Measurements from ENCODE around the gene PREP.
"Not testable (repeated sequence)": the region's sequence is repeated elsewhere in the genome, so short reads cannot be mapped to it uniquely, and the experiment has no call there.

PREP gene

DNA sequence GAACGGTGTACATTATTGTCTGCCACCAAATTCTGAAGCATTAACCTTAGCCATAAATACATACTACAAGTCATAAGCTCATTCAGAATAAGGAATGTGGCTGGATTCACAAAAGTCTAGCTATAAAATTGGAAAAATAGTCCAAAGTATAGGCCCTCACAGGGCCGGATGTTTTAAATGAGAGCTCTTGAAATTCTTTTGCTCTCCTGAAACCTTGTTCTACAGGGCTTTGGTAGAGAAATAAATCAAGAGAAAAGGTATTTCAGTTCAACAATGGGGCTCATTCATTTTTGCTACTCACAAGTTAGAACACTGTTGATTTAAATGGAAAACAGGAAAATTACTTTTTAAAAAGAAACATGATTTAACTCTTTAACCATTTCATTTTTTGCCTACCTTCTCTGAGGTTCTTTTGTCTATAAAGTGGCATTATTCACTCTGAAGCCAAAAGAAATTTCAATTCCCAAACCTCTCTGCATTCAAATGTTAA is 58.0 kb downstream of the PREP start:
- Histone ChIP-seq H3K27ac (ENCODE audit: poor library complexity, severe bottlenecking) (no peak overlapping the region), H3K9me3 (ENCODE audit: severe bottlenecking) (no peaks in the 10 kb centered on the region), H3K36me3 (ENCODE audit: low read depth) (peaks cover 50% of the 10 kb centered on the region), H3K27me3 (ENCODE audit: insufficient read depth, poor library complexity, severe bottlenecking) (no peaks in the 10 kb centered on the region), H3K4me1 (ENCODE audit: insufficient read depth, poor library complexity, severe bottlenecking) (peaks cover 21% of the 10 kb centered on the region), H3K4me3 (ENCODE audit: severe bottlenecking) (no peak overlapping the region)
- DNase-seq (ENCODE audit: low spot score) (no peak), ATAC-seq (ENCODE audit: low read depth) (no peak)
- TF ChIP-seq, protein P1, sequence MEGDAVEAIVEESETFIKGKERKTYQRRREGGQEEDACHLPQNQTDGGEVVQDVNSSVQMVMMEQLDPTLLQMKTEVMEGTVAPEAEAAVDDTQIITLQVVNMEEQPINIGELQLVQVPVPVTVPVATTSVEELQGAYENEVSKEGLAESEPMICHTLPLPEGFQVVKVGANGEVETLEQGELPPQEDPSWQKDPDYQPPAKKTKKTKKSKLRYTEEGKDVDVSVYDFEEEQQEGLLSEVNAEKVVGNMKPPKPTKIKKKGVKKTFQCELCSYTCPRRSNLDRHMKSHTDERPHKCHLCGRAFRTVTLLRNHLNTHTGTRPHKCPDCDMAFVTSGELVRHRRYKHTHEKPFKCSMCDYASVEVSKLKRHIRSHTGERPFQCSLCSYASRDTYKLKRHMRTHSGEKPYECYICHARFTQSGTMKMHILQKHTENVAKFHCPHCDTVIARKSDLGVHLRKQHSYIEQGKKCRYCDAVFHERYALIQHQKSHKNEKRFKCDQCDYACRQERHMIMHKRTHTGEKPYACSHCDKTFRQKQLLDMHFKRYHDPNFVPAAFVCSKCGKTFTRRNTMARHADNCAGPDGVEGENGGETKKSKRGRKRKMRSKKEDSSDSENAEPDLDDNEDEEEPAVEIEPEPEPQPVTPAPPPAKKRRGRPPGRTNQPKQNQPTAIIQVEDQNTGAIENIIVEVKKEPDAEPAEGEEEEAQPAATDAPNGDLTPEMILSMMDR (IDR thresholded peaks at IDR 0.05; ENCODE audit: poor library complexity, severe bottlenecking) = no peak

DNA sequence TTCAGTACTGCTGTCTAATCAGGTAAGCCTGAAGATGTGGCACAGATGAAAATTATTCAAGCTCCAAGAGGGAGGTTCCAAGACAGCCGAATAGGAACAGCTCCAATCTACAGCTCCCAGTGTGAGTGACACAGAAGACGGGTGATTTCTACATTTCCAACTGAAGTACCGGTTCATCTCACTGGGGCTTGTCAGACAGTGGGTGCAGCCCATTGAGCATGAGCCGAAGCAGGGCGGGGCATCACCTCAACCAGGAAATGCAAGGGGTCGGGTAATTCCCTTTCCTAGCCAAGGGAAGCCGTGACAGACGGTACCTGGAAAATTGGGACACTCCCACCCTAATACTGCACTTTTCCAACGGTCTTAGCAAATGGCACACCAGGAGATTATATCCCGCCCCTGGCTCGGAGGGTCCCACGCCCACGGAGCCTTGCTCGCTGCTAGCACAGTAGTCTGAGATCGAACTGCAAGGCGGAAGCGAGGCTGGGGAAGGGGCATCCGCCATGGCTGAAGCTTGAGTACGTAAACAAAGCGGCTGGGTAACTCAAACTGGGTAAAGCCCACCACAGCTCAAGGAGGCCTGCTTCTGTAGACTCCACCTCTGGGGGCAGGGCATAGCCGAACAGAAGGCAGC is 64.4 kb downstream of the PREP start:
- not testable (repeated sequence) for H3K9me3 ChIP-seq (ENCODE audit: severe bottlenecking); ATAC-seq (ENCODE audit: low read depth); H3K4me3 ChIP-seq (ENCODE audit: severe bottlenecking); H3K27ac ChIP-seq (ENCODE audit: poor library complexity, severe bottlenecking); H3K4me1 ChIP-seq (ENCODE audit: insufficient read depth, poor library complexity, severe bottlenecking); DNase-seq (ENCODE audit: low spot score); H3K27me3 ChIP-seq (ENCODE audit: insufficient read depth, poor library complexity, severe bottlenecking)
- H3K36me3 ChIP-seq (ENCODE audit: low read depth) = peaks cover 30% of the 10 kb centered on the region

DNA sequence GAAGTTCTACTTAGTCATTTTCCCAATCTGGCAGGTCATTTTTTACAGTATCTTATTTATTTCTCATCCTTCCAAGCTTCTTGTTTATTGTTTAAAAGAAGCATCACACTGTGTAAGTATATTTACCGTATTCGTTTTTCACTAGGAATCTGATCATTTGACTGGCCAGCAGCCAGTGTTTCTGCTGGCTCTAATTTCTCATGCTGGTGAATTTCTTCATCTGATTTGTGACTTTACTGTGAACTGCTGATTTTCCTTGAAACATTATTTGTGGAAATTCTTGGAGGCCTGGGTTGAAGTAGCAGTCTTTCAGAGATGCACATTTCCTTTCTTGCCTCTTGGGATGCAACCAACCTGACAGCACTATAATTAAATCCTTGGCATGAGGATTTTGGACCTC is 65.9 kb downstream of the PREP start:
- peaks cover 44% of the 10 kb centered on the region for H3K36me3 ChIP-seq (ENCODE audit: low read depth)
- H3K9me3 ChIP-seq (ENCODE audit: severe bottlenecking) = no peaks in the 10 kb centered on the region
- DNase-seq (ENCODE audit: low spot score) (no peak), ATAC-seq (ENCODE audit: low read depth) (no peak)
- TF ChIP-seq, protein P1 (IDR thresholded peaks at IDR 0.05; ENCODE audit: poor library complexity, severe bottlenecking) = no peak
- H3K27ac ChIP-seq (ENCODE audit: poor library complexity, severe bottlenecking) = no peak overlapping the region
- H3K4me3 ChIP-seq (ENCODE audit: severe bottlenecking) = no peak overlapping the region
- no peaks in the 10 kb centered on the region for H3K4me1 ChIP-seq (ENCODE audit: insufficient read depth, poor library complexity, severe bottlenecking)
- H3K27me3 ChIP-seq (ENCODE audit: insufficient read depth, poor library complexity, severe bottlenecking) = no peaks in the 10 kb centered on the region

DNA sequence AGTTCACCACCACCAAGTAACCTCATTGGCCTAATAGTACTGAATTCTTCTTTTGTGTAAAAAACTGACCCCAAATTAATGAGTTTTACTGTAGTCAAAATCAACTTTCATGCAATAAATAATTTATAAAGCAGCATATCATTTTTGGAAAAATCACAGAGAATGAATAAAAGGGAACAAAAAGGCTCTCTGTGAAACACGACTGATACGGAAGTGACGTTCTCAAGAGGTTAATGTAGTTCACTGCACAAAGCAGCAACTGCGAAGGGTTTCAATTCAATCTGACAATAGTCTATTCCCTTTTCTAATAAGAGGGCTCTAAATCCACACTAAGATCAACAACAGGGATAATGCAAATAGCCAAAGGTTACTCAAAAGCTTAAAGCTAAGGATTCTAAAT is 70.3 kb downstream of the PREP start:
- DNase-seq (ENCODE audit: low spot score) (no peak), ATAC-seq (ENCODE audit: low read depth) (no peak)
- peaks cover 71% of the 10 kb centered on the region for H3K36me3 ChIP-seq (ENCODE audit: low read depth)
- no peaks in the 10 kb centered on the region for H3K27me3 ChIP-seq (ENCODE audit: insufficient read depth, poor library complexity, severe bottlenecking)
- no peak overlapping the region for H3K4me3 ChIP-seq (ENCODE audit: severe bottlenecking)
- H3K27ac ChIP-seq (ENCODE audit: poor library complexity, severe bottlenecking) = no peak overlapping the region
- no peaks in the 10 kb centered on the region for H3K9me3 ChIP-seq (ENCODE audit: severe bottlenecking)
- TF ChIP-seq, protein P1 (IDR thresholded peaks at IDR 0.05; ENCODE audit: poor library complexity, severe bottlenecking) = no peak
- peaks cover 5% of the 10 kb centered on the region for H3K4me1 ChIP-seq (ENCODE audit: insufficient read depth, poor library complexity, severe bottlenecking)

DNA sequence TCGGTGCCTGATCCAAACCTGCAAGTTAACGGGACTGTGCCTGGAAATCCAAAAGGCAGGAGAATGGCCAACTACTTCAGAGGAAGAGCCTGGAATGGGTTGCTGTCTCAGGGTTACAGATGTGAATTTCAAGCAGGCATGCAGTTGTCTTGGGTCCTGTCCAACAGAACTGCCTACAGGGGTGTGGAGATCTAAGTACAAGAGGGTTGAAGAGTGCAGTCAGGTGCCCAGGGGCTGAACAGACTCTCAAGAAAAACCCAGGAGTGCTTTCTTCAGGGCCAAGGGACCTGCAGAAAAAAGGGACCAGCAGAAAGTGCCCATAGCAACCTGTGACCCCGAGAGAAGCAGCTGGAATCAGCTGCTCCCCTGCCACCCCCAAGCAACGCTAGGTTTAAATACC is 71.0 kb downstream of the PREP start:
- Histone ChIP-seq H3K27me3 (ENCODE audit: insufficient read depth, poor library complexity, severe bottlenecking) (no peaks in the 10 kb centered on the region), H3K36me3 (ENCODE audit: low read depth) (peaks cover 69% of the 10 kb centered on the region), H3K4me1 (ENCODE audit: insufficient read depth, poor library complexity, severe bottlenecking) (peaks cover 11% of the 10 kb centered on the region), H3K4me3 (ENCODE audit: severe bottlenecking) (no peak overlapping the region), H3K27ac (ENCODE audit: poor library complexity, severe bottlenecking) (no peak overlapping the region), H3K9me3 (ENCODE audit: severe bottlenecking) (no peaks in the 10 kb centered on the region)
- DNase-seq (ENCODE audit: low spot score) (no peak), ATAC-seq (ENCODE audit: low read depth) (no peak)
- TF ChIP-seq, protein P1 (IDR thresholded peaks at IDR 0.05; ENCODE audit: poor library complexity, severe bottlenecking) = no peak
